K562 (cell line): Measurements from ENCODE around the gene PLCB4. TPM values are rescaled to one million over a fixed set of nuclear protein-coding genes. Genes with fewer than 3 reads are reported as not detected.

Experiments used
- ATAC-seq: fragments of 200-7000 bp; cut with Tn5 transposase; 3 replicates; pipeline ENCODE4 v1.9.1; 2020; ENCODE audit warnings: moderate library complexity
- BruUV-seq: library from RNA; stranded (reverse); fragments of 400-500 nt; replicated peaks from 2 replicates; lab custom pipeline; 2021; lab: Mats Ljungman, UMichigan
- CTCF ChIA-PET: fragments of 300-600 bp; formaldehyde crosslinking; extraction: SDS; loops from one replicate; lab custom pipeline; 2021; ENCODE audit warnings: low intra/inter-chr PET ratio; lab: Yijun Ruan, JAX
- POLR2A ChIA-PET: fragments of 300-600, 350-650 bp; sonication (Branson Sonifier 250); formaldehyde crosslinking; extraction: SDS; loops from one replicate; lab custom pipeline; 2021; ENCODE audit warnings: antibody characterized with exemption, inconsistent platforms; lab: Yijun Ruan, JAX
- DNase-seq, 4 experiments: peaks; one replicate each; pipeline versions ENCODE4 v3.0.0 to v3.0.0-alpha.2; 2011 to 2018; ENCODE audit warnings: low spot score in 3 of 4, mixed read lengths in 3 of 4; ENCODE audit errors: extremely low read depth in 1 of 4
- FAIRE-seq: peaks from 2 replicates; lab custom pipeline; 2011; peaks lifted over from hg19 to GRCh38; lab: Jason Lieb, UNC
- H2AFZ ChIP-seq: 2 replicates; pipeline ENCODE4 v1.6.0; 2011; ENCODE audit warnings: low read depth, low read length, control low read depth, inconsistent platforms
- H3K27ac ChIP-seq: fragments of 200-600 bp; 3 replicates; pipeline ENCODE4 v1.8.0; 2011; ENCODE audit warnings: low read depth, mild to moderate bottlenecking, control low read depth, inconsistent platforms, low read length, moderate library complexity, mixed read lengths; ENCODE audit errors: extremely low read depth
- H3K27me3 ChIP-seq, 2 experiments: fragments of 300-600 bp in 1 of 2; 2 replicates in 1 of 2; 3 replicates in 1 of 2; pipeline versions ENCODE4 v1.6.0 to v1.8.0; 2011; ENCODE audit warnings: inconsistent platforms in 2 of 2, low read length in 2 of 2, mild to moderate bottlenecking in 1 of 2, mixed read lengths in 1 of 2, moderate library complexity in 1 of 2; ENCODE audit not compliant: control insufficient read depth in 2 of 2, insufficient read depth in 2 of 2
- H3K36me3 ChIP-seq: fragments of 300-600 bp; 3 replicates; pipeline ENCODE4 v1.8.0; 2011; ENCODE audit warnings: mild to moderate bottlenecking, low read length, inconsistent platforms; ENCODE audit not compliant: control insufficient read depth, insufficient read depth
- H3K4me1 ChIP-seq, 2 experiments: fragments of 200-600 bp in 1 of 2; replicated peaks in 1 of 2; 2 replicates in 1 of 2; 3 replicates in 1 of 2; pipeline versions ENCODE4 v1.5.1 to v1.8.0; 2011; ENCODE audit warnings: inconsistent platforms in 2 of 2, low read length in 2 of 2, mild to moderate bottlenecking in 1 of 2, mixed read lengths in 1 of 2, moderate library complexity in 1 of 2; ENCODE audit not compliant: control insufficient read depth in 2 of 2, insufficient read depth in 2 of 2
- H3K4me2 ChIP-seq: 2 replicates; pipeline ENCODE4 v1.6.1; 2011; ENCODE audit warnings: low read length, control low read depth, inconsistent platforms, mixed read lengths; ENCODE audit not compliant: insufficient read depth
- H3K4me3 ChIP-seq: fragments of 200-600 bp; sonication (generic), shearing (Covaris generic); 2 replicates; pipeline ENCODE4 v1.5.1; 2016; ENCODE audit warnings: control low read depth, inconsistent platforms
- H3K79me2 ChIP-seq: fragments of 200-600 bp; 3 replicates; pipeline ENCODE4 v1.8.0; 2011; ENCODE audit warnings: low read length, inconsistent platforms; ENCODE audit not compliant: control insufficient read depth, insufficient read depth
- H3K9ac ChIP-seq, 2 experiments: 2 replicates each; pipeline versions ENCODE4 v1.6.0 to v1.6.1; 2011; ENCODE audit warnings: low read depth in 2 of 2, low read length in 2 of 2, control low read depth in 1 of 2, inconsistent platforms in 1 of 2, mild to moderate bottlenecking in 1 of 2, mixed read lengths in 1 of 2; ENCODE audit not compliant: insufficient read depth in 1 of 2
- H3K9me1 ChIP-seq: one replicate; pipeline ENCODE4 v1.6.0; 2011; ENCODE audit warnings: inconsistent platforms, mild to moderate bottlenecking, low read length, moderate library complexity; ENCODE audit not compliant: control insufficient read depth, insufficient read depth
- H3K9me3 ChIP-seq: replicated peaks from 2 replicates; pipeline ENCODE4 v1.5.1; 2011; ENCODE audit warnings: low read depth, low read length, inconsistent platforms; ENCODE audit not compliant: control insufficient read depth, insufficient read depth
- H4K20me1 ChIP-seq: replicated peaks from 2 replicates; pipeline ENCODE4 v1.6.1; 2011; ENCODE audit warnings: low read length, inconsistent platforms, mixed read lengths; ENCODE audit not compliant: control insufficient read depth, insufficient read depth
- CEBPB ChIP-seq: fragments of 450-650 bp; IDR thresholded peaks from 2 replicates; pipeline ENCODE4 v1.6.1; 2016; ENCODE audit warnings: missing genetic modification characterization, missing compliant biosample characterization
- DACH1 ChIP-seq: fragments of 450-650 bp; IDR thresholded peaks from 2 replicates; pipeline ENCODE4 v1.6.1; 2018; ENCODE audit not compliant: partially characterized antibody
- E2F8 ChIP-seq: fragments of 450-650 bp; IDR thresholded peaks from 2 replicates; pipeline ENCODE4 v1.7.1; 2018; ENCODE audit warnings: mild to moderate bottlenecking, low read depth; ENCODE audit not compliant: partially characterized antibody
- TCF7L2 ChIP-seq: fragments of 150-350 bp; IDR thresholded peaks from 2 replicates; pipeline ENCODE4 v1.6.1; 2016; ENCODE audit warnings: low read depth, mild to moderate bottlenecking, low read length, moderate library complexity
- ZKSCAN1 ChIP-seq: fragments of 150-350 bp; IDR thresholded peaks from 2 replicates; pipeline ENCODE4 v1.6.1; 2016; ENCODE audit warnings: low read depth, low read length
- WGBS: fragments of 100-300 bp; shearing (Covaris generic); methylation state at CpG from one replicate; pipeline ENCODE4 v1.1.6; 2016; ENCODE audit warnings: low coverage, mixed read lengths; ENCODE audit not compliant: insufficient coverage; ENCODE audit errors: missing lambda C conversion rate; 5-methylcytosine and 5-hydroxymethylcytosine counted together
- in situ Hi-C: fragments of 300-500 bp; cut with MboI; formaldehyde crosslinking; loops from 4 replicates; pipeline ENCODE4 v1.15.0; 2018; ENCODE audit warnings: inconsistent platforms, mixed read lengths
- intact Hi-C: fragments of 100-400 bp; cut with micrococcal nuclease; formaldehyde crosslinking; loops from 2 replicates; pipeline ENCODE4 v1.14.2; 2022
- polyA plus RNA-seq, 8 experiments: library from polyadenylated mRNA; depleted of rRNA in 4 of 8; stranded (reverse) in 5 of 8; unstranded in 3 of 8; fragments of >200 nt; fragmentation: Nextera tagmentation in 2 of 8; fragmentation: Illumina TruSeq in 1 of 8; extraction: Ambion mirVana in 2 of 8; extraction: Trizol in 1 of 8; gene quantifications; 2 replicates each; pipeline versions ENCODE4 v1.2.1 to v1.2.3, GENCODE V29; 2011 to 2014; ENCODE audit warnings: inconsistent platforms in 1 of 8, missing spikeins in 1 of 8
- total RNA-seq, 7 experiments: library from RNA; depleted of rRNA in 6 of 7; stranded (reverse); fragments of >200 nt in 6 of 7; fragmentation: Illumina TruSeq in 2 of 7; extraction: Trizol in 2 of 7; gene quantifications; 2 replicates each; pipeline versions ENCODE4 v1.2.1 to v1.2.3, GENCODE V29; 2011 to 2021; ENCODE audit warnings: low replicate concordance in 1 of 7

PLCB4 gene
- total and polyA plus RNA-seq, 9 of the 15 experiments (the other 6 are each of a cell fraction or from before 2014, with no cell fraction given): 0.20 to 2.9 (median 0.52) TPM

DNA sequence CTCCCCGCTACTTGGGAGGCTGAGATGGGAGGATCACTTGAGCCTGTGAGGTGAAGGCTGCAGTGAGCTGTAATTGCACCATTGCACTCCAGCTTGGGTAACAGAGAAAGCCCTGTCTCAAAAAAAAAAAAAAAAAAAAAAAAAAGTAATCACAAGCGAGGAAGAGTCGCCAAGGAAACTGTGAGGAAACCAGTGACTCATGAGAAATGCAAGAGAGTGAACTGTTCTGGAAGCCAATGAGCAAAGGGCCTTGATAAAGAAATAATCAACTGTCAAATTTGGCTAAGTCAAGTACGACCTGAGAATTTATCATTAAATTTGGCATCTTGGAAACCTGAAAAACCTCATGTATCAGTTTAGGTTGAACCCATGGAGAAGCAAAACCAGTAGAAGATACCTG, 429.4 kb downstream of the PLCB4 start:
- BruUV-seq: no TSS peak

More for the DNA sequence above, 429.4 kb downstream of the PLCB4 start:
- H2AFZ ChIP-seq: no peak overlapping the region
- H3K9me3 ChIP-seq: no peaks in the 10 kb centered on the region
- 0% methylated on average over 2 of the region's 4 CpGs for WGBS
- intact Hi-C loops: no loop called here
- no peaks in the 10 kb centered on the region for H3K36me3 ChIP-seq
- FAIRE-seq (no peak), DNase-seq (no peak)
- ChIA-PET CTCF (no interaction called here), POLR2A (no interaction called here)
- no peaks in the 10 kb centered on the region for H4K20me1 ChIP-seq
- H3K4me1 ChIP-seq: no peaks in the 10 kb centered on the region
- no peaks in the 10 kb centered on the region for H3K79me2 ChIP-seq
- no peak overlapping the region for H3K4me2 ChIP-seq
- no peak overlapping the region for H3K9ac ChIP-seq
- no peaks in the 10 kb centered on the region for H3K27me3 ChIP-seq
- TF ChIP-seq CEBPB: no peak
- TF ChIP-seq E2F8: no peak
- no peak for TF ChIP-seq ZKSCAN1
- TF ChIP-seq TCF7L2: no peak
- TF ChIP-seq DACH1: no peak
- TF ChIP-seq, all 486 proteins: peak for 0
- Histone ChIP-seq H3K9me1 (no peaks in the 10 kb centered on the region), H3K4me3 (no peak overlapping the region), H3K27ac (no peak overlapping the region)
- in situ Hi-C loops: no loop called here
- no peak for ATAC-seq
